ENCODE results near the gene SPOCK2. TPM values are rescaled to one million over a fixed set of nuclear protein-coding genes. Genes with fewer than 3 reads are reported as not detected.

Gene SPOCK2
- total RNA-seq, 1 donor, result 0.36 TPM

DNA sequence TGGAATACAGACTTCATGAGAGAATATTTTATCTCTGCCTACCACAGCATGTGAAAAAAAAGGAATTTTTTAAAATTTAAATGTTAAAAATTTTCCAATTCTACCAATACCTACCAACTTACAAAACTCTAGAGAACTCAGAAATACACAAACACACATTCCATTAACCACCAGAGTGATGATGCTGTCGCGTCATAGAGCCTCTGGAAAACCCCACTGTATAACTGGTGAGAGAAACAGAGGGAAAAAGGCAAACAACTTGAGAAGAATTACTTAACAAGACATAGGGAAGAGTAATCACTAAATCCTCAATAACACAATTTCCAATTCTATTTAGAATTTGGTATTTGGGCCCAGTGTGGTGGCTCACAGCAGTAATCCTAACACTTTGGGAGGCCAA is 6.2 kb upstream of the SPOCK2 start:
- DNase-seq (ENCODE audit: low read depth), result no peak
- TF ChIP-seq, protein P1, sequence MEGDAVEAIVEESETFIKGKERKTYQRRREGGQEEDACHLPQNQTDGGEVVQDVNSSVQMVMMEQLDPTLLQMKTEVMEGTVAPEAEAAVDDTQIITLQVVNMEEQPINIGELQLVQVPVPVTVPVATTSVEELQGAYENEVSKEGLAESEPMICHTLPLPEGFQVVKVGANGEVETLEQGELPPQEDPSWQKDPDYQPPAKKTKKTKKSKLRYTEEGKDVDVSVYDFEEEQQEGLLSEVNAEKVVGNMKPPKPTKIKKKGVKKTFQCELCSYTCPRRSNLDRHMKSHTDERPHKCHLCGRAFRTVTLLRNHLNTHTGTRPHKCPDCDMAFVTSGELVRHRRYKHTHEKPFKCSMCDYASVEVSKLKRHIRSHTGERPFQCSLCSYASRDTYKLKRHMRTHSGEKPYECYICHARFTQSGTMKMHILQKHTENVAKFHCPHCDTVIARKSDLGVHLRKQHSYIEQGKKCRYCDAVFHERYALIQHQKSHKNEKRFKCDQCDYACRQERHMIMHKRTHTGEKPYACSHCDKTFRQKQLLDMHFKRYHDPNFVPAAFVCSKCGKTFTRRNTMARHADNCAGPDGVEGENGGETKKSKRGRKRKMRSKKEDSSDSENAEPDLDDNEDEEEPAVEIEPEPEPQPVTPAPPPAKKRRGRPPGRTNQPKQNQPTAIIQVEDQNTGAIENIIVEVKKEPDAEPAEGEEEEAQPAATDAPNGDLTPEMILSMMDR (IDR thresholded peaks at IDR 0.05; ENCODE audit: insufficient read depth, low read length), result no peak
- no peak overlapping the region for H3K4me3 ChIP-seq (ENCODE audit: low read depth, low read length)

DNA sequence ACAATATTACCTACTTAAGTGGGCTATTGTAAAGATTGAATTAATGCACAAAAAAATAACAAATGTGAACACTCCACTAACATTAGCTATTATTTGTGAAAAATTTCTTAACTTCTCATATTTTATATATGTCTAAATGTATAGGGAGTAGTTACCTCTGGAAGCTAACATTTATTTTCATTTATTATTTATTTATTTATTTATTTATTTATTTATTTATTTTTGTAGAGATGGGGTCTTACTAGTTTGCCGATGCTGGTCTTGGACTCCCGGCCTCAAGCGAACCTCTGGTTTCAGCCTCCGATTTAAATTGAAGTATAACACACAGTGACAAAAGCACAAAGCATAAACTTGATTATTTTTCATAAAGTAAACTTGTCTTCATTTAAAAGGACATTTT is 5.1 kb upstream of the SPOCK2 start:
- TF ChIP-seq, protein P1 (IDR thresholded peaks at IDR 0.05; ENCODE audit: insufficient read depth, low read length), result no peak
- no peak for DNase-seq (ENCODE audit: low read depth)
- H3K4me3 ChIP-seq (ENCODE audit: low read depth, low read length), result no peak overlapping the region

DNA sequence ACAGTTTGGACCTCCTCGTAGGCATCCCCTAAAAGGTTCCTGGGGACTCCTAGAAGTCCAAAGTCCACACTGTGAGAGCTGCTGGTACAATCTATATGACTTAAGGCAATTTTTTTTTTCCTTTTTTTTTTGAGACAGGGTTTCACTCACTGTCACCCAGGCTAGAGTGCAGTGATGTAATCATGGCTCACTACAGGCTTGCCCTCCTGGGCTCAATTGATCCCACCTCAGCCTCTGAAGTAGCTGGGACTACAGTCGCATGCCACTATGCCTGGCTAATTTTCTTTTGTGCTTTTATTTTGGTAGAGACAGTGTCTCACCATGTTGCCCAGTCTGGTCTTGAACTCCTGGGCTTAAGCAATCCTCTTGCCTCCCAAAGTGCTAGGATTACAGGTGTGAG is 4.6 kb upstream of the SPOCK2 start:
- DNase-seq (ENCODE audit: low read depth), result no peak
- TF ChIP-seq, protein P1 (IDR thresholded peaks at IDR 0.05; ENCODE audit: insufficient read depth, low read length), result no peak
- no peak overlapping the region for H3K4me3 ChIP-seq (ENCODE audit: low read depth, low read length)

DNA sequence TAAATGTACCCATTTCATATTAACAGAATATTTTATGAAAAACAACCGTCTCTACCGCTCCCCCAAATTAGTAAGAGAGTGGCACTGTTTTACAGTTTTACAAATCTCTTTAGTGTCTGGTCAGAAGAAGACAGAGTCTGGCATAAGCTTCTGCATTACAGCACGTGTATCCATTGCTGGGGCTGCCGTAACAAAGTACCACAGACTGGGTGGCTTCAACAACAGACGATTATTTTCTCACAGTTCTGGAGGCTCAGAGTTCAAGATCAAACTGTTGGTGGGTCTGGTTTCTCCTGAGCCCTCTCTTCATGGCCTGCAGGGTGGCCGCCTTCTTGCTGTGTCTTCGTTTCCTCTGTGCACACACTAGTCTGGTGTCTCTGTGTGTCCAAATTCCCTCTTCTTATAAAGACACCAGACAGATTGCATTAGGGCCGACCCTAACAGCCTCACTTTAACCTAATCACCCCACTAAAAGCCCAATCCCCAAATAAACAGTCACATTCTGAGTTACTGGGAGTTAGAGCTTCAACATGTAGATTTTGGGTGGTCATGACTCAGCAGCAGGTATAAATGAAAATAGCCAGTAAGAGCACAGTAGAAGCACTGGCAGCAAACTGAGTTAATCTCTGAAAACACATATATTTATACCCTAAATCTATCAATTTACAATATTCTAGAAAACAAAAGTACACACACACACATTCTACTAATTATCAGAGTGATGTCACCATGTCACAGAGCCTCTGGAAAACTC is 4.0 kb upstream of the SPOCK2 start:
- H3K4me3 ChIP-seq (ENCODE audit: low read depth, low read length), result no peak overlapping the region
- DNase-seq (ENCODE audit: low read depth), result no peak
- TF ChIP-seq, protein P1 (IDR thresholded peaks at IDR 0.05; ENCODE audit: insufficient read depth, low read length), result no peak

DNA sequence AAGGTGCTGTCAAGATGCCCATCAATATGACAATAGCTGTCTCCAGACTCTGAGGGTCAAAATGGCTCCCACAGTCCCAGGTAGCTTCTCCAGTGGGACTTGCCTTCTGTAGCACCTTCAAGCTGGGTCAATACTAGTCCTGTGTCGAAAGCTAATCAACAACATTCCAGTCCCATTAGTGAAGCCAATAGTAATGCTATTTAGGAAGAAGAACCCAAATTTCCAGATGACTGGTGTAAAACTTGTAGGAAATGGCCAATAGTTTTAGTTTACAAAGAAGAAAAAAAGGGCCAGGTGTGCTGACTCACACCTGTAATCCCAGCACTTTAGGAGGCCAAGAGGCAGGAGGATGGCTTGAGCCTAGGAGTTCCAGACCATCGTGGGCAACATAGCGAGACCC is 2.0 kb upstream of the SPOCK2 start:
- no peak overlapping the region for H3K4me3 ChIP-seq (ENCODE audit: low read depth, low read length)
- DNase-seq (ENCODE audit: low read depth), result no peak
- TF ChIP-seq, protein P1 (IDR thresholded peaks at IDR 0.05; ENCODE audit: insufficient read depth, low read length), result no peak

DNA sequence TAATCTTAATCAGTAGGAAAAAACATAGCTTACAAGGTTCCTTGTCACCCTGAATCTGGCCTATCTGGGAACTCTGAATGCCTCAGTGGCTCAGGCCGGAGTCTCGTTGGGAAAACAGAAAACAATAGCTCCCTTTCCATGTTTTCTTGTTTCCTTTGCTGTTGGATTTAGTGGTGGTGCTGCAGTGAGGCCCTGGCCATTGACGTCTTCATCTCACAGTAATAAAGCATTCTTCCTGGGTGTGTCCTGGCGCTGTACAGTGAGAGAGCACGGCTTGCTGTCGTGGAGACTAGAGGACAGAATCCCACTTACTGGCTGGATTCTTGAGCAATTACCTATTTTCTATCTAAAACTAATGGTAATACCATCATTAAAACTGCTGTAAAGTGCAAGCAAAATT is 1.3 kb upstream of the SPOCK2 start:
- DNase-seq (ENCODE audit: low read depth), result no peak
- H3K4me3 ChIP-seq (ENCODE audit: low read depth, low read length), result no peak overlapping the region
- TF ChIP-seq, protein P1 (IDR thresholded peaks at IDR 0.05; ENCODE audit: insufficient read depth, low read length), result no peak
